22Rv1 (cell line): ENCODE results near the gene ETV1.

Source experiments
- CTCF ChIP-seq: fragments of 450-650 bp; IDR thresholded peaks from 2 replicates; pipeline ENCODE4 v1.5.1; 2017; ENCODE audit warnings: mild to moderate bottlenecking
- ZFX ChIP-seq: fragments of 450-650 bp; IDR thresholded peaks from 2 replicates; pipeline ENCODE4 v1.6.1; 2017; ENCODE audit warnings: antibody characterized with exemption, borderline replicate concordance

- TF ChIP-seq CTCF (no peak), ZFX (no peak)
These were observed 461 bp upstream of the ETV1 start for GRCh38 chr7:13989949-13990305.
